Heart left ventricle (tissue), 16 donors: ENCODE results near the gene TMEM131L. TPM values are rescaled to one million over a fixed set of nuclear protein-coding genes. Genes with fewer than 3 reads are reported as not detected.

Experiments
- ATAC-seq, 4 donors: fragments of 200-7000 bp; cut with Tn5 transposase; one replicate each; pipeline ENCODE4 v1.9.1; 2020 to 2022; ENCODE audit warnings: moderate library complexity in 4 of 4, mild to moderate bottlenecking in 3 of 4, moderate number of reproducible peaks in 1 of 4
- DNase-seq, 5 donors: peaks; one replicate each; pipeline ENCODE4 v3.0.0-alpha.2; 2020
- H3K27ac ChIP-seq, 12 donors: fragments of 200-600 bp; sonication (generic) in 4 of 12; one replicate each; pipeline versions ENCODE4 v1.5.0 to v1.8.0; 2016 to 2022; ENCODE audit warnings: mild to moderate bottlenecking in 2 of 12
- H3K27me3 ChIP-seq, 9 donors: fragments of 200-600 bp; sonication (generic) in 2 of 9; one replicate each; pipeline versions ENCODE4 v1.5.1 to v1.8.0; 2016 to 2022; ENCODE audit warnings: mild to moderate bottlenecking in 3 of 9
- H3K36me3 ChIP-seq, 9 donors: fragments of 200-600 bp; sonication (generic) in 2 of 9; one replicate each; pipeline versions ENCODE4 v1.5.0 to v1.8.0; 2018 to 2022; ENCODE audit warnings: mild to moderate bottlenecking in 2 of 9
- H3K4me1 ChIP-seq, 12 donors: fragments of 200-600 bp; sonication (generic) in 4 of 12; one replicate each; pipeline versions ENCODE4 v1.5.0 to v1.8.0; 2016 to 2022; ENCODE audit warnings: mild to moderate bottlenecking in 3 of 12
- H3K4me3 ChIP-seq, 12 donors: fragments of 200-600 bp; sonication (generic) in 4 of 12; one replicate each; pipeline versions ENCODE4 v1.5.0 to v1.8.0; 2017 to 2022; ENCODE audit warnings: mild to moderate bottlenecking in 9 of 12, moderate library complexity in 4 of 12
- H3K9me3 ChIP-seq, 12 donors: fragments of 200-600 bp; sonication (generic) in 4 of 12; one replicate each; pipeline versions ENCODE4 v1.5.0 to v1.8.0; 2016 to 2022; ENCODE audit warnings: mild to moderate bottlenecking in 1 of 12
- CTCF ChIP-seq, 12 donors: fragments of 200-600 bp; sonication (generic) in 4 of 12; IDR thresholded peaks; one replicate each; pipeline versions ENCODE4 v1.5.0 to v1.8.0; 2018 to 2022; ENCODE audit warnings: antibody characterized with exemption in 12 of 12, mild to moderate bottlenecking in 5 of 12
- POLR2A ChIP-seq, 2 donors: fragments of 450-650 bp; IDR thresholded peaks; one replicate each; pipeline ENCODE4 v1.6.1; 2017; ENCODE audit warnings: antibody characterized with exemption in 2 of 2, mild to moderate bottlenecking in 2 of 2, moderate library complexity in 2 of 2
- WGBS, 4 donors: extraction: QIAGEN DNeasy Blood & Tissue Kit in 2 of 4; methylation state at CpG; one replicate each; pipeline versions ENCODE4 v1.1.5 to v1.1.7; 2013 to 2018; 5-methylcytosine and 5-hydroxymethylcytosine counted together
- intact Hi-C, 10 donors: fragments of 100-400 bp; cut with DNase I; formaldehyde crosslinking; loops; one replicate each; pipeline versions ENCODE4 v1.11.1 to v1.14.2; 2022
- polyA plus RNA-seq, 2 donors: library from polyadenylated mRNA; stranded (reverse); fragments of 200-250 nt; gene quantifications; one replicate each; pipeline ENCODE4 v1.2.3, GENCODE V29; 2013
- total RNA-seq, 9 donors: library from RNA; depleted of rRNA in 2 of 9; stranded (reverse); fragments of >200 nt in 2 of 9; fragmentation: NEBNext Ultra II Directional in 3 of 9; extraction: Animal tissue kit (Norgen Biotek cat#: 25700) in 3 of 9; gene quantifications; one replicate each; pipeline versions ENCODE4 v1.1.0 to v1.2.4, GENCODE V29; 2016 to 2023
- donor health status: ischemic (EF 13 %, LVEDD 7.1; RV severe dilation, severe dysfunction).
- donor health status: healthy with polysubstance abuse.
- donor health status: DM: no; HTN: yes; CAD: no.
- donor health status: DM: no; HTN: no; CAD: no.
- donor health status: ischemic (EF 25% LVEDD 6.9; RV normal size, moderate dysfunction).
- donor health status: ischemic (EF 25% LVEDD 5.7; RV mildly dilated, moderate dysfunction).
- donor health status: healthy.
- donor health status: DM: yes; HTN: yes; CAD: no.
- donor health status: ischemic (EF 35%, LVEDD 5.7; RV mildly dilated, moderate dysfunction).
- donor health status: nonischemic (EF 11% LVEDD 7.7; RV severe dilation, severe dysfunction).
- donor health status: DM: yes; HTN: yes; CAD: no.
- donor health status: PGD.
- donor health status: ischemic (EF 29% LVEDD 5.4; RV normal size, mild dysfunction).
- donor health status: nonischemic (EF 23%, LVEDD 6.1; RV moderate dilation, normal function).

Gene TMEM131L
- total and polyA plus RNA-seq, 11 donors = 3.8 to 22.2 (median 19.6) TPM

GRCh38 chr4:153635846-153636245 is 169.7 kb downstream of the TMEM131L start:
- H3K36me3 ChIP-seq = peaks cover 0 to 71% (median 67%) of the 10 kb centered on the region in 9 donors
- H3K27me3 ChIP-seq = no peaks in the 10 kb centered on the region
- H3K4me1 ChIP-seq = peaks cover 0 to 3% (median 0%) of the 10 kb centered on the region in 12 donors
- 71 to 77% (median 76%) methylated on average over 6 of the region's 6 CpGs for WGBS, 4 donors
- intact Hi-C loops = loop anchor here in 8 of 10 donors (2.0 to 5.0 kb wide), 5 partner anchors 111 to 289 kb away; no protein-coding TSS in a partner anchor
- ATAC-seq (no peak), DNase-seq (no peak)
- TF ChIP-seq POLR2A (IDR thresholded peaks at IDR 0.05) (no peak), CTCF (IDR thresholded peaks at IDR 0.05) (no peak)
- H3K9me3 ChIP-seq = no peaks in the 10 kb centered on the region
- H3K4me3 ChIP-seq = no peak overlapping the region
- H3K27ac ChIP-seq = no peak overlapping the region

- peaks cover 0 to 57% (median 53%) of the 10 kb centered on the region in 9 donors for H3K36me3 ChIP-seq
- peaks cover 0 to 3% (median 0%) of the 10 kb centered on the region in 12 donors for H3K4me1 ChIP-seq
- WGBS, 4 donors = 78 to 96% (median 93%) methylated on average over 3 of the region's 3 CpGs
- DNase-seq (no peak), ATAC-seq (no peak)
- no peak for TF ChIP-seq CTCF (IDR thresholded peaks at IDR 0.05)
- no peak for TF ChIP-seq POLR2A (IDR thresholded peaks at IDR 0.05)
- no peak overlapping the region for H3K27ac ChIP-seq
- intact Hi-C loops = loop anchor here in 5 of 10 donors (5.0 kb wide), 3 partner anchors 110 to 290 kb away; no protein-coding TSS in a partner anchor
- H3K27me3 ChIP-seq = no peaks in the 10 kb centered on the region
- H3K4me3 ChIP-seq = no peak overlapping the region
- H3K9me3 ChIP-seq = no peaks in the 10 kb centered on the region
Observed at GRCh38 chr4:153637201-153637600, 171.0 kb downstream of the TMEM131L start.

- H3K36me3 ChIP-seq = peaks cover 0 to 49% (median 45%) of the 10 kb centered on the region in 9 donors
- WGBS, 4 donors = 88 to 94% (median 92%) methylated on average over 8 of the region's 8 CpGs
- H3K4me1 ChIP-seq = peaks cover 0 to 4% (median 0%) of the 10 kb centered on the region in 12 donors
- TF ChIP-seq CTCF (IDR thresholded peaks at IDR 0.05) (no peak), POLR2A (IDR thresholded peaks at IDR 0.05) (no peak)
- H3K27me3 ChIP-seq = no peaks in the 10 kb centered on the region
- ATAC-seq = no peak
- no peak for DNase-seq
- H3K4me3 ChIP-seq = no peak overlapping the region
- intact Hi-C loops = loop anchor here in 5 of 10 donors (5.0 kb wide), 3 partner anchors 109 to 291 kb away; no protein-coding TSS in a partner anchor
- H3K27ac ChIP-seq = no peak overlapping the region
- no peaks in the 10 kb centered on the region for H3K9me3 ChIP-seq
Observed at GRCh38 chr4:153638011-153638410, 171.9 kb downstream of the TMEM131L start.

- intact Hi-C loops = loop anchor here in 5 of 10 donors (5.0 kb wide), 3 partner anchors 108 to 292 kb away; no protein-coding TSS in a partner anchor
- 68 to 82% (median 74%) methylated on average over 3 of the region's 3 CpGs for WGBS, 4 donors
- DNase-seq = no peak
- peaks cover 0 to 14% (median 0%) of the 10 kb centered on the region in 12 donors for H3K4me1 ChIP-seq
- H3K27ac ChIP-seq = no peak overlapping the region
- no peak for ATAC-seq
- H3K4me3 ChIP-seq = no peak overlapping the region
- peaks cover 0 to 3% (median 0%) of the 10 kb centered on the region in 12 donors for H3K9me3 ChIP-seq
- H3K36me3 ChIP-seq = peaks cover 0 to 39% (median 36%) of the 10 kb centered on the region in 9 donors
- H3K27me3 ChIP-seq = no peaks in the 10 kb centered on the region
- TF ChIP-seq POLR2A (IDR thresholded peaks at IDR 0.05) (no peak), CTCF (IDR thresholded peaks at IDR 0.05) (no peak)
Observed at GRCh38 chr4:153638999-153639398, 172.8 kb downstream of the TMEM131L start.
